PFSK-1 (cell line): ENCODE results near the gene APC.

Source experiments
- FOXP2 ChIP-seq: optimal IDR thresholded peaks from 2 replicates; pipeline ENCODE3; 2011; ENCODE audit warnings: borderline replicate concordance, control low read depth, inconsistent platforms; ENCODE audit not compliant: insufficient read depth; ENCODE audit errors: extremely low read length, extremely low read depth
- POLR2AphosphoS5 ChIP-seq: IDR thresholded peaks from 2 replicates; pipeline ENCODE4 v1.6.1; 2012; ENCODE audit warnings: low read depth, mild to moderate bottlenecking, control low read depth, low read length, moderate library complexity
- REST ChIP-seq, 2 experiments: IDR thresholded peaks; 2 replicates each; pipeline versions ENCODE4 v1.6.1 to v1.8.0; 2011 to 2012; ENCODE audit warnings: low read depth in 2 of 2, low read length in 2 of 2, control low read depth in 1 of 2, inconsistent platforms in 1 of 2, mild to moderate bottlenecking in 1 of 2, moderate library complexity in 1 of 2; ENCODE audit not compliant: insufficient read depth in 1 of 2
- SIN3A ChIP-seq: IDR thresholded peaks from 2 replicates; pipeline ENCODE4 v1.6.1; 2012; ENCODE audit warnings: mild to moderate bottlenecking, low read length, moderate library complexity, borderline replicate concordance; ENCODE audit not compliant: insufficient read depth
- TAF1 ChIP-seq: IDR thresholded peaks from 2 replicates; pipeline ENCODE4 v1.6.1; 2012; ENCODE audit warnings: low read length, control low read depth, borderline replicate concordance; ENCODE audit not compliant: insufficient read depth

APC gene

GRCh38 chr5:112720576-112720975, 17.1 kb upstream of the APC start:
- TF ChIP-seq TAF1 (no peak), SIN3A (no peak), FOXP2 (no peak), POLR2AphosphoS5 (no peak), REST (IDR thresholded peaks at IDR 0.05; ENCODE audit: insufficient read depth in 1 of 2, low read depth in 2 of 2, low read length in 2 of 2) (no peak)

- no peak for TF ChIP-seq FOXP2
- TF ChIP-seq REST (IDR thresholded peaks at IDR 0.05; ENCODE audit: insufficient read depth in 1 of 2, low read depth in 2 of 2, low read length in 2 of 2): no peak
- TF ChIP-seq SIN3A: no peak
- TF ChIP-seq TAF1: no peak
- TF ChIP-seq POLR2AphosphoS5: no peak
Observed at GRCh38 chr5:112724901-112725300, 12.8 kb upstream of the APC start.

GRCh38 chr5:112729630-112730029, 8.1 kb upstream of the APC start:
- no peak for TF ChIP-seq POLR2AphosphoS5
- TF ChIP-seq REST (IDR thresholded peaks at IDR 0.05; ENCODE audit: insufficient read depth in 1 of 2, low read depth in 2 of 2, low read length in 2 of 2): no peak
- no peak for TF ChIP-seq SIN3A
- TF ChIP-seq TAF1: no peak
- TF ChIP-seq FOXP2: no peak

- TF ChIP-seq FOXP2 (no peak), REST (IDR thresholded peaks at IDR 0.05; ENCODE audit: insufficient read depth in 1 of 2, low read depth in 2 of 2, low read length in 2 of 2) (no peak), SIN3A (no peak), POLR2AphosphoS5 (no peak), TAF1 (no peak)
Observed at GRCh38 chr5:112732131-112732530, 5.6 kb upstream of the APC start.

GRCh38 chr5:112733586-112733985, 4.1 kb upstream of the APC start:
- TF ChIP-seq POLR2AphosphoS5: no peak
- TF ChIP-seq TAF1: no peak
- no peak for TF ChIP-seq FOXP2
- TF ChIP-seq REST (IDR thresholded peaks at IDR 0.05; ENCODE audit: insufficient read depth in 1 of 2, low read depth in 2 of 2, low read length in 2 of 2): no peak
- TF ChIP-seq SIN3A: no peak
